RWPE1 (cell line): ENCODE measurements around the gene CDK13.

Source experiments
- CTCF ChIA-PET: fragments of 350-600 bp; sonication (Branson Sonifier 250); formaldehyde crosslinking; extraction: SDS; loops from one replicate; lab custom pipeline; 2021; lab: Yijun Ruan, JAX
- POLR2A ChIA-PET: fragments of 400-600 bp; formaldehyde crosslinking; extraction: SDS; loops from one replicate; lab custom pipeline; 2020; ENCODE audit warnings: antibody characterized with exemption; ENCODE audit not compliant: low non-redundant PET; lab: Yijun Ruan, JAX
- DNase-seq: peaks from one replicate; pipeline ENCODE4 v3.0.0; 2012; ENCODE audit warnings: low spot score
- H3K27ac ChIP-seq: fragments of 450-650 bp; 2 replicates; pipeline ENCODE4 v1.5.1; 2017
- TF ChIP-seq, protein P1 (sequence below): fragments of 450-650 bp; conservative IDR thresholded peaks from 2 replicates; pipeline ENCODE4 v1.5.1; 2017; ENCODE audit warnings: low read depth, mild to moderate bottlenecking

The CDK13 gene

DNA sequence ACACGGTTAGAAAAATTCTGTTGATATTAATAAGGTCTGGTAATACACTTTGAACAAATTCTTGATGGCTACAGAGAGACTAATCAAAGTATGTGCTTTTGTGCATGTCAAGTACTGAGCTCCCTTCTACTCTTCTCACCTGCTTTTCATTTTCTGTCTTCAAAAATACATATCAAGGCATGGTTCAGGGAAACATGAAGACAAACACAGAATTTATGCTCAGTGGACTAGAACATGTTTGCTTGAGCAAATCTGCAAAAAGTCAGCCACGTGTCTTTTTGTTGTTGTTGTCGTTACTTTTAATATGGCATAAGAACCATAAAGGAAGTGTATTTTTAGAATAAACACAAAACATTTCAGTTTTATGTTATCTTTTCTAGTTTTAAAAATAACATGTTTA lies 21.9 kb downstream of the CDK13 start:
- POLR2A ChIA-PET: no interaction called here
- DNase-seq: no peak
- TF ChIP-seq, protein P1, sequence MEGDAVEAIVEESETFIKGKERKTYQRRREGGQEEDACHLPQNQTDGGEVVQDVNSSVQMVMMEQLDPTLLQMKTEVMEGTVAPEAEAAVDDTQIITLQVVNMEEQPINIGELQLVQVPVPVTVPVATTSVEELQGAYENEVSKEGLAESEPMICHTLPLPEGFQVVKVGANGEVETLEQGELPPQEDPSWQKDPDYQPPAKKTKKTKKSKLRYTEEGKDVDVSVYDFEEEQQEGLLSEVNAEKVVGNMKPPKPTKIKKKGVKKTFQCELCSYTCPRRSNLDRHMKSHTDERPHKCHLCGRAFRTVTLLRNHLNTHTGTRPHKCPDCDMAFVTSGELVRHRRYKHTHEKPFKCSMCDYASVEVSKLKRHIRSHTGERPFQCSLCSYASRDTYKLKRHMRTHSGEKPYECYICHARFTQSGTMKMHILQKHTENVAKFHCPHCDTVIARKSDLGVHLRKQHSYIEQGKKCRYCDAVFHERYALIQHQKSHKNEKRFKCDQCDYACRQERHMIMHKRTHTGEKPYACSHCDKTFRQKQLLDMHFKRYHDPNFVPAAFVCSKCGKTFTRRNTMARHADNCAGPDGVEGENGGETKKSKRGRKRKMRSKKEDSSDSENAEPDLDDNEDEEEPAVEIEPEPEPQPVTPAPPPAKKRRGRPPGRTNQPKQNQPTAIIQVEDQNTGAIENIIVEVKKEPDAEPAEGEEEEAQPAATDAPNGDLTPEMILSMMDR: no peak
- H3K27ac ChIP-seq: no peak overlapping the region
- CTCF ChIA-PET: no interaction called here

DNA sequence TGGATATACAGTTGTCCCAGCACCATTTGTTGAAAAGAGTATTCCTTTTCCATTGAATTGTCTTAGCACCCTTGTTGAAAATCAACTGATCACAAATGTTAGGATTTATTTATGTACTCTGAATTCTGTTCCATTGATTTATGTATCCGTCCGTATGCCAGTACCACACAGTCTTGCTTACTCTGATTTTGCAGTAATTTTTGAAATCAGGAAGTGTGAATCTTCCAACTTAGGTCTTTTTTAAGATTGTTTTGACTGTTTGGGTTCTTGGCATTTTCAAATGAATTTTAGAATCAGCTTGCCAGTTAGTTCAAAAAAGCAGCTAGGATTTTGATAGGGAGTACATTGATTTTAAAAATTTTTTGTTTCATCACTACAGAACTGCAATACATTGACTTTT lies 23.7 kb downstream of the CDK13 start:
- CTCF ChIA-PET: no interaction called here
- DNase-seq: no peak
- POLR2A ChIA-PET: no interaction called here
- no peak overlapping the region for H3K27ac ChIP-seq
- TF ChIP-seq, protein P1: no peak

DNA sequence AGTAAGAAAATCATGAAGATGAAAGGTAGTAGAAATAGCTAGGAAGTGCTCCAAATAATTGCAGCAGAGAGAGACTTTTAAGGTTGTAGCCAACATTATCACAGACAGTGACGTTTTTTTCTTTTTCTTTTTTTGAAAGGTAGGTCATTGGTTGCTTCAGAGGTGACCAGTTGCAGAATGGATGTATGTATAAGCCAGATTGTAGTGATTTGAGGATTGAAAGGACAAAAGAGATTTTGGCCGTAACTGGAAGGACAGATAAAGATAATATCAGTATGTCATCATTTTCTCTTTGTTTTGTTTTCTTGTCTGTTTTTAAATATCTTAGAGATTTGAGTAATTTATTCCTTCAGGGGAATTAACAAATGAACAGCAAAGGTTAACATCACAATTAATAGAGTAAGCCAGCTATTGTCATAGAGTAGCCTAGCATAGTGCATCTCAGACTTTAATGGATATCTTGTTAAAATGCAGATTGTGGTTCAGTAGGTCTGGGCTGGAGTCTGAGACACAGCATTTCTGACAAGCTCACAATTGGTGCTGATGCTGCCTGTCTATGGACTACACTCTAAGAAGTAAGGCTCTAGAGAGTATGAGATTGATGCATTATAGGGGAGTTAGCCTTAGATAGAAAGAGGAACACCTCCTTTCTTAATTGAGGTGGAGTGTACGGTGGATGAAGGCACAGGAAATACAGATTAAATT lies 28.3 kb downstream of the CDK13 start:
- no peak for DNase-seq
- CTCF ChIA-PET: interaction anchor here (0.7 to 0.8 kb wide), 2 partner anchors 23 to 85 kb away, joined by 5 read pairs; no protein-coding TSS in a partner anchor
- POLR2A ChIA-PET: no interaction called here
- no peak overlapping the region for H3K27ac ChIP-seq
- TF ChIP-seq, protein P1: no peak

DNA sequence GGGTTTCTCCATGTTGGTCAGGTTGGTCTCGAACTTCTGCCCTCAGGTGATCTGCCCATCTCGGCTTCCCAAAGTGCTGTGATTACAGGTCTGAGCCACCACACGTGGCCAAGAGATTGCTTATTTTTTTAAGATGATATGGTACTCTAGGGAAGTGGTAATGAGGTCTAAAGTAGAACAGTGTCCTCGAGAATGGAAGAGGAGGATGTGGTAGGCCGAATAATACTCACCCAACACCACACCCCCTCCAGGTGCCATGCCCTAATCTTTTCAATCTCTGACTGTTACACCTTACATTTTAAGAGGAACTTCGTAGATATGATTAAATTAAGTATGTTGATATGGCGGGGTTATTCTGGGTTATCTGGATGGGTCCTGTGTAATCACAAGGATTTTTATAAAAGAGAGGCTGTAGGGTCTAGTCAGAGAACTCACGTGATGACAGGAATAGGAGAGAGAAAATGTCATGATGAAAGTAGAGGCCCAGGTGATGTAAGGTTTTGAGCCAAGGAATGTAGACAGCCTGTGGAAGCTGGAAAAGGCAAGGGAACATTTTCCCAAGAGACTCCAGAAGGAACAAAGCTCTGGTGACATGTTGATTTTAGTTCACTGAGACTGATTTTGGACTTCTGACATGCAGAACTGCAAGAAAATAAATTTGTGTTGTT lies 29.5 kb downstream of the CDK13 start:
- H3K27ac ChIP-seq: no peak overlapping the region
- POLR2A ChIA-PET: no interaction called here
- no peak for DNase-seq
- TF ChIP-seq, protein P1: no peak
- CTCF ChIA-PET: no interaction called here

DNA sequence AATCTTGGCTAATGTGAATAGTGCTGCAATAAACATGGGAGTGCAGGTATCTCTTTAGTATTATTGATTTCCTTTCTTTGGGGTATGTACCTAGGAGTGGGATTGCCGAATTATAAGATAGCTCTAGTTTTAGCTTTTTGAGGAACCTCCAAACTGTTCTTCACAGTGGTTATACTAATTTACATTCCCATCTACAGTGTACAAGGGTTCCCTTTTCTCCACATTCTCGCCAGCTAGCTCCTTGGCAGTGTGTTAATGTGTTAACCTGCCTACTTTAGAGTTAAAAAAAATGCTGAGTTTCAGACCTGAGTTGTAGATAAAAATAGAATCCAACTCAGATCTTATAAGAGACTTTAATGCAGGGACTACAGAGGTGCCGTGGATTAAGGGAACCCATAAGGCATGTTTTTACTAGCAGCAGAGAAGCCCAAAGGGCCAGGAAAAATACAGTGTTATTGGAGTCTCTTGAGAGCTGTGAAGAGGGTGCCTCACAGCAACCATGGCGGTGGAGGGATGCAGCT lies 35.4 kb downstream of the CDK13 start:
- ChIA-PET CTCF (no interaction called here), POLR2A (no interaction called here)
- TF ChIP-seq, protein P1: no peak

DNA sequence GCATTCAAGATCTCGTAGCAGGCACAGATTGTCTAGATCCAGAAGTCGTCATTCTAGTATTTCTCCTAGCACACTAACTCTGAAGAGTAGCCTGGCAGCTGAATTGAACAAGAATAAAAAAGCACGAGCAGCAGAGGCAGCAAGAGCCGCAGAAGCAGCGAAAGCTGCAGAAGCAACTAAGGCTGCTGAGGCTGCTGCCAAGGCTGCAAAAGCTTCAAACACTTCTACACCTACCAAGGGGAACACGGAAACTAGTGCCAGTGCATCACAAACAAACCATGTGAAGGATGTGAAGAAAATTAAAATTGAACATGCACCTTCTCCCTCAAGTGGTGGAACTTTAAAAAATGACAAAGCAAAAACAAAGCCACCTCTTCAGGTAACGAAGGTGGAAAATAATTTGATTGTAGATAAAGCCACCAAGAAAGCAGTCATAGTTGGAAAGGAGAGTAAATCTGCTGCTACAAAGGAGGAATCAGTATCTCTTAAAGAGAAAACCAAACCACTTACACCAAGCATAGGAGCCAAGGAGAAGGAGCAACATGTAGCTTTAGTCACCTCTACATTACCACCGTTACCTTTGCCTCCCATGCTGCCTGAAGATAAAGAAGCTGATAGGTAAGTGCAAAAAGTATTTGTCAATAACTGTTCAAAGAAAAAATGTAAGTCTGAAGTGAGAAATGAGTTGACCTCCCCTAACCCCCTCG lies 37.7 kb downstream of the CDK13 start:
- TF ChIP-seq, protein P1: no peak
- CTCF ChIA-PET: interaction anchor here (0.7 kb wide), 1 partner anchor 28 kb away, joined by 3 read pairs; no protein-coding TSS in a partner anchor
- POLR2A ChIA-PET: no interaction called here
- no peak overlapping the region for H3K27ac ChIP-seq
- no peak for DNase-seq

More for the DNA sequence above, 35.4 kb downstream of the CDK13 start:
- no peak for DNase-seq
- H3K27ac ChIP-seq: no peak overlapping the region
